ENCODE measurements around the gene HOXC11. TPM values are rescaled to one million over a fixed set of nuclear protein-coding genes. Genes with fewer than 3 reads are reported as not detected.

Gene HOXC11
- total and polyA plus RNA-seq, 2 donors: 1.3 to 1.5 TPM

GRCh38 chr12:53995002-53995377, 22.1 kb downstream of the HOXC11 start:
- WGBS: 19% methylated on average over 17 of the region's 17 CpGs
- Histone ChIP-seq H3K4me3 (ENCODE audit: low read depth, low read length) (peak overlapping the region; percentile 39), H3K27ac (ENCODE audit: low read depth) (no peak overlapping the region), H3K4me1 (ENCODE audit: insufficient read depth) (no peaks in the 10 kb centered on the region), H3K36me3 (ENCODE audit: insufficient read depth) (no peaks in the 10 kb centered on the region)
- no peak for DNase-seq (ENCODE audit: extremely low spot score)

- Histone ChIP-seq H3K36me3 (ENCODE audit: insufficient read depth) (no peaks in the 10 kb centered on the region), H3K27ac (ENCODE audit: low read depth) (no peak overlapping the region), H3K4me1 (ENCODE audit: insufficient read depth) (no peaks in the 10 kb centered on the region), H3K4me3 (ENCODE audit: low read depth, low read length) (peak overlapping the region; percentile 39)
- no peak for DNase-seq (ENCODE audit: extremely low spot score)
- 26% methylated on average over 48 of the region's 48 CpGs for WGBS
These were observed 22.7 kb downstream of the HOXC11 start for GRCh38 chr12:53995378-53996239.

- H3K4me3 ChIP-seq (ENCODE audit: low read depth, low read length): no peak overlapping the region
- no peaks in the 10 kb centered on the region for H3K36me3 ChIP-seq (ENCODE audit: insufficient read depth)
- no peak overlapping the region for H3K27ac ChIP-seq (ENCODE audit: low read depth)
- WGBS: 73% methylated on average over 29 of the region's 29 CpGs
- H3K4me1 ChIP-seq (ENCODE audit: insufficient read depth): no peaks in the 10 kb centered on the region
- DNase-seq (ENCODE audit: extremely low spot score): no peak
These were observed 23.6 kb downstream of the HOXC11 start for GRCh38 chr12:53996240-53997203.

GRCh38 chr12:53997204-53998109, 24.5 kb downstream of the HOXC11 start:
- no peaks in the 10 kb centered on the region for H3K36me3 ChIP-seq (ENCODE audit: insufficient read depth)
- 31% methylated on average over 35 of the region's 35 CpGs for WGBS
- DNase-seq (ENCODE audit: extremely low spot score): no peak
- H3K4me1 ChIP-seq (ENCODE audit: insufficient read depth): no peaks in the 10 kb centered on the region
- H3K4me3 ChIP-seq (ENCODE audit: low read depth, low read length): no peak overlapping the region
- H3K27ac ChIP-seq (ENCODE audit: low read depth): no peak overlapping the region

- no peaks in the 10 kb centered on the region for H3K4me1 ChIP-seq (ENCODE audit: insufficient read depth)
- H3K27ac ChIP-seq (ENCODE audit: low read depth): no peak overlapping the region
- H3K36me3 ChIP-seq (ENCODE audit: insufficient read depth): no peaks in the 10 kb centered on the region
- no peak for DNase-seq (ENCODE audit: extremely low spot score)
- H3K4me3 ChIP-seq (ENCODE audit: low read depth, low read length): no peak overlapping the region
- 28% methylated on average over 11 of the region's 11 CpGs for WGBS
These were observed 25.4 kb downstream of the HOXC11 start for GRCh38 chr12:53998110-53998899.

- no peak for DNase-seq (ENCODE audit: extremely low spot score)
- no peaks in the 10 kb centered on the region for H3K4me1 ChIP-seq (ENCODE audit: insufficient read depth)
- WGBS: 12% methylated on average over 13 of the region's 13 CpGs
- H3K4me3 ChIP-seq (ENCODE audit: low read depth, low read length): no peak overlapping the region
- H3K36me3 ChIP-seq (ENCODE audit: insufficient read depth): no peaks in the 10 kb centered on the region
- no peak overlapping the region for H3K27ac ChIP-seq (ENCODE audit: low read depth)
These were observed 25.9 kb downstream of the HOXC11 start for GRCh38 chr12:53998900-53999236.

GRCh38 chr12:53999559-54000115, 26.7 kb downstream of the HOXC11 start:
- Histone ChIP-seq H3K36me3 (ENCODE audit: insufficient read depth) (no peaks in the 10 kb centered on the region), H3K4me1 (ENCODE audit: insufficient read depth) (no peaks in the 10 kb centered on the region), H3K27ac (ENCODE audit: low read depth) (no peak overlapping the region), H3K4me3 (ENCODE audit: low read depth, low read length) (peak overlapping the region; percentile 29)
- 2% methylated on average over 35 of the region's 35 CpGs for WGBS
- DNase-seq (ENCODE audit: extremely low spot score): no peak

GRCh38 chr12:54000116-54001114, 27.5 kb downstream of the HOXC11 start, which contains the start of gene HOXC9:
TSS of gene HOXC9 (plus strand) at chr12:54000161. CDS start at chr12:54000189, 28 bp downstream.
- peak within 1 kb of the TSS; percentile 29 for H3K4me3 ChIP-seq (ENCODE audit: low read depth, low read length)
- H3K27ac ChIP-seq (ENCODE audit: low read depth): no peak within 1 kb of the TSS
- no peaks in the 10 kb centered on the region for H3K4me1 ChIP-seq (ENCODE audit: insufficient read depth)
- no peak for DNase-seq (ENCODE audit: extremely low spot score)
- 3% methylated on average over 87 of the region's 87 CpGs for WGBS
- no peaks in the 10 kb centered on the region for H3K36me3 ChIP-seq (ENCODE audit: insufficient read depth)

GRCh38 chr12:54001283-54002187, 28.6 kb downstream of the HOXC11 start:
- H3K27ac ChIP-seq (ENCODE audit: low read depth): no peak overlapping the region
- no peaks in the 10 kb centered on the region for H3K36me3 ChIP-seq (ENCODE audit: insufficient read depth)
- DNase-seq (ENCODE audit: extremely low spot score): no peak
- no peaks in the 10 kb centered on the region for H3K4me1 ChIP-seq (ENCODE audit: insufficient read depth)
- no peak overlapping the region for H3K4me3 ChIP-seq (ENCODE audit: low read depth, low read length)
- WGBS: 52% methylated on average over 8 of the region's 8 CpGs

GRCh38 chr12:54002278-54002914, 29.5 kb downstream of the HOXC11 start:
- H3K4me3 ChIP-seq (ENCODE audit: low read depth, low read length): no peak overlapping the region
- WGBS: 49% methylated on average over 19 of the region's 19 CpGs
- no peaks in the 10 kb centered on the region for H3K4me1 ChIP-seq (ENCODE audit: insufficient read depth)
- no peaks in the 10 kb centered on the region for H3K36me3 ChIP-seq (ENCODE audit: insufficient read depth)
- no peak for DNase-seq (ENCODE audit: extremely low spot score)
- no peak overlapping the region for H3K27ac ChIP-seq (ENCODE audit: low read depth)

All from urinary bladder (tissue), 4 donors.